Transverse colon (tissue), 4 donors: ENCODE results near the gene ANAPC2. TPM values are rescaled to one million over a fixed set of nuclear protein-coding genes. Genes with fewer than 3 reads are reported as not detected.
A peak's percentile ranks its signal among the peaks of the same experiment; 100 is the strongest.

Experiments used
- DNase-seq: peaks from one replicate; pipeline ENCODE4 v3.0.0-alpha.2; 2019
- H3K27ac ChIP-seq, 4 donors: fragments of 200-600 bp; sonication (generic); 2 replicates each; pipeline ENCODE4 v1.5.1; 2016 to 2018; ENCODE audit warnings: inconsistent platforms in 4 of 4
- H3K27me3 ChIP-seq: fragments of 200-600 bp; sonication (generic); 2 replicates; pipeline ENCODE4 v1.5.1; 2017; ENCODE audit warnings: inconsistent platforms
- H3K36me3 ChIP-seq, 4 donors: fragments of 200-600 bp; sonication (generic); 2 replicates each; pipeline ENCODE4 v1.5.1; 2017 to 2019; ENCODE audit warnings: inconsistent platforms in 4 of 4
- H3K4me1 ChIP-seq, 4 donors: fragments of 200-600 bp; sonication (generic); 2 replicates each; pipeline ENCODE4 v1.5.1; 2017 to 2020; ENCODE audit warnings: inconsistent platforms in 4 of 4
- H3K4me3 ChIP-seq, 4 donors: fragments of 200-600 bp; sonication (generic); 1 replicate in 1 of 4; 2 replicates in 3 of 4; pipeline versions ENCODE4 v1.5.1 to v1.6.1; 2017 to 2019; ENCODE audit warnings: inconsistent platforms in 4 of 4
- H3K9me3 ChIP-seq, 2 donors: fragments of 200-600 bp; sonication (generic); 2 replicates each; pipeline ENCODE4 v1.5.1; 2017 to 2019; ENCODE audit warnings: inconsistent platforms in 2 of 2
- CTCF ChIP-seq, 5 experiments: fragments of 200-600 bp in 3 of 5; fragments of 450-650 bp in 2 of 5; sonication (generic) in 3 of 5; IDR thresholded peaks; 1 replicate in 2 of 5; 2 replicates in 3 of 5; pipeline ENCODE4 v1.5.1; 2016 to 2017; ENCODE audit warnings: antibody characterized with exemption in 5 of 5, inconsistent platforms in 3 of 5, mild to moderate bottlenecking in 2 of 5, moderate library complexity in 1 of 5
- EP300 ChIP-seq: sonication (generic); formaldehyde crosslinking; IDR thresholded peaks from one replicate; pipeline ENCODE4 v1.6.1; 2017; ENCODE audit warnings: antibody characterized with exemption, low read depth
- POLR2A ChIP-seq: fragments of 450-650 bp; IDR thresholded peaks from one replicate; pipeline ENCODE4 v1.6.1; 2016; ENCODE audit warnings: antibody characterized with exemption, mild to moderate bottlenecking, moderate library complexity
- POLR2AphosphoS5 ChIP-seq, 3 donors: sonication (generic); formaldehyde crosslinking; IDR thresholded peaks; one replicate each; pipeline ENCODE4 v1.6.1; 2016; ENCODE audit warnings: antibody characterized with exemption in 3 of 3
- WGBS, 2 donors: methylation state at CpG; one replicate each; pipeline ENCODE4 v1.1.5; 2018; ENCODE audit warnings: low coverage in 1 of 2; 5-methylcytosine and 5-hydroxymethylcytosine counted together
- in situ Hi-C, 4 donors: fragments of 200-750 bp; cut with MboI; loops; one replicate each; pipeline versions ENCODE4 v1.15.0 to v1.15.1; 2017; ENCODE audit warnings: low sequenced_read_pairs in 3 of 4, low pct_ligation_motif_present in 1 of 4, low pct_unique_long_range_greater_than_20kb in 1 of 4
- intact Hi-C: fragments of 100-400 bp; cut with DNase I; formaldehyde crosslinking; loops from one replicate; pipeline ENCODE4 v1.15.1; 2023; ENCODE audit warnings: low total_unique reads
- total RNA-seq, 4 donors: library from RNA; depleted of rRNA; stranded (reverse); fragments of >200 nt; gene quantifications; one replicate each; pipeline ENCODE4 v1.1.0, GENCODE V29; 2016

ANAPC2 gene
- total RNA-seq, 4 donors from 2014 or later: 37.0 to 176 (median 70.3) TPM

GRCh38 chr9:137174722-137175293, 13.6 kb downstream of the ANAPC2 start:
- 30% methylated on average over 13 of the region's 34 CpGs; no CpG with 5 or more reads in 1 of the 2 donors for WGBS, 2 donors
- DNase-seq: no peak
- Histone ChIP-seq H3K27ac (peak overlapping the region in 1 of 4 donors; percentile 49), H3K4me1 (peaks cover 0 to 19% (median 8%) of the 10 kb centered on the region in 4 donors), H3K36me3 (peaks cover 0 to 5% (median 2%) of the 10 kb centered on the region in 4 donors), H3K9me3 (no peaks in the 10 kb centered on the region), H3K27me3 (peaks cover 51% of the 10 kb centered on the region), H3K4me3 (no peak overlapping the region)
- TF ChIP-seq CTCF (IDR thresholded peaks at IDR 0.05) (no peak), POLR2AphosphoS5 (IDR thresholded peaks at IDR 0.05) (no peak), EP300 (no peak), POLR2A (no peak)
- intact Hi-C loops (no loop called here), in situ Hi-C loops (no loop called here)

DNA sequence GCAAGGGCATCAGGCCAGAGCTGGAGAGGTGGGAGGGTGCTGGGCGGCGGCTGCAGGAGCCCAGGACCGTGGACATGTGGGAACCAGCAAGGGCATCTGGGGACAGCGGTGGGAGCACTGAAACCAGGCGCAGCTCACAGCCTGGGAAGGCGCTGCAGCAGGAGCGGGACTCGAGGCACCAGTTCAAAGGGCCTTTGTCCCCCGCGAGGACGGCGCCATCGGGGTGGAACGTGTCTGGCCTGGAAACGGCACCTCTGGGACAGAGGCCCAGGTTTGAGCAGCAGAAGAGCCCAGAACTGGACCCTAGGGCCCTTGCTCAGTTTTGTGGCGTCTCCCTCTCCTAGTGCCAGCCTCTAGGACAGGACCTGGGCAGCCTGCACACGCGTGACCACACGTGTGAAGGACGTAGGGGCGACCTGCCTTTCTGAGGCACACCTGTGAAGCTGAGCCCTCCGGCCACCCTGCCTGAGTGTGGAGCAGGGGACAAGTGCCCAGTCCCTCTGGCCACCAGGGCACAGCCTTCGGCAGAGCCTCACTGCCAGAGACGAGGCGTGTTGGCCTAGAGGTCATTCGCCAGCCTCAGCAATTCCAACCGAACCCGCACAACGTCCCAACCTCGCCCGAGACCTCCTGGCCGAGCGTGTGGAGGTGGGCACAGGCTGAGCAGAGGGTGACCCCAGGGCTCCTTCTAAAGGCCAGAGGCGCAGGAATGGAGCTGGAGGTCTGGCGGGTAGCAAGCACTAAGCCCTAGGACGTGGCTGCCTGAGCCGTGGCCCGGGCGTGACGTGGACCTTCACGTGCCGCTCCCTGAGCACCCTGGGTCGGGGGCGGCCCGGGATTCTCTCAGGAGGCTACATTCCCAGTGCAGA, 14.3 kb downstream of the ANAPC2 start:
- DNase-seq: no peak
- Histone ChIP-seq H3K4me1 (peaks cover 0 to 26% (median 15%) of the 10 kb centered on the region in 4 donors), H3K4me3 (no peak overlapping the region), H3K9me3 (no peaks in the 10 kb centered on the region), H3K27me3 (peaks cover 59% of the 10 kb centered on the region), H3K27ac (peak overlapping the region in 2 of 4 donors; percentile 23 to 49), H3K36me3 (peaks cover 0 to 5% (median 0%) of the 10 kb centered on the region in 4 donors)
- TF ChIP-seq CTCF (IDR thresholded peaks at IDR 0.05) (no peak), POLR2AphosphoS5 (IDR thresholded peaks at IDR 0.05) (no peak)
- 82% methylated on average over 41 of the region's 45 CpGs; no CpG with 5 or more reads in 1 of the 2 donors for WGBS, 2 donors
- in situ Hi-C loops (no loop called here), intact Hi-C loops (no loop called here)

- Histone ChIP-seq H3K4me3 (no peak overlapping the region), H3K36me3 (no peaks in the 10 kb centered on the region), H3K9me3 (no peaks in the 10 kb centered on the region), H3K27me3 (peaks cover 68% of the 10 kb centered on the region), H3K4me1 (peaks cover 5 to 35% (median 24%) of the 10 kb centered on the region in 4 donors), H3K27ac (peak overlapping the region; percentile 26 to 49 (median 40))
- DNase-seq: no peak
- in situ Hi-C loops (no loop called here), intact Hi-C loops (no loop called here)
- TF ChIP-seq POLR2AphosphoS5 (IDR thresholded peaks at IDR 0.05) (peak in 1 of 3 donors; percentile 18), EP300 (no peak)
- WGBS, 2 donors: 44% methylated on average over 12 of the region's 21 CpGs; no CpG with 5 or more reads in 1 of the 2 donors
Observed at GRCh38 chr9:137172901-137173795, 15.2 kb downstream of the ANAPC2 start.

DNA sequence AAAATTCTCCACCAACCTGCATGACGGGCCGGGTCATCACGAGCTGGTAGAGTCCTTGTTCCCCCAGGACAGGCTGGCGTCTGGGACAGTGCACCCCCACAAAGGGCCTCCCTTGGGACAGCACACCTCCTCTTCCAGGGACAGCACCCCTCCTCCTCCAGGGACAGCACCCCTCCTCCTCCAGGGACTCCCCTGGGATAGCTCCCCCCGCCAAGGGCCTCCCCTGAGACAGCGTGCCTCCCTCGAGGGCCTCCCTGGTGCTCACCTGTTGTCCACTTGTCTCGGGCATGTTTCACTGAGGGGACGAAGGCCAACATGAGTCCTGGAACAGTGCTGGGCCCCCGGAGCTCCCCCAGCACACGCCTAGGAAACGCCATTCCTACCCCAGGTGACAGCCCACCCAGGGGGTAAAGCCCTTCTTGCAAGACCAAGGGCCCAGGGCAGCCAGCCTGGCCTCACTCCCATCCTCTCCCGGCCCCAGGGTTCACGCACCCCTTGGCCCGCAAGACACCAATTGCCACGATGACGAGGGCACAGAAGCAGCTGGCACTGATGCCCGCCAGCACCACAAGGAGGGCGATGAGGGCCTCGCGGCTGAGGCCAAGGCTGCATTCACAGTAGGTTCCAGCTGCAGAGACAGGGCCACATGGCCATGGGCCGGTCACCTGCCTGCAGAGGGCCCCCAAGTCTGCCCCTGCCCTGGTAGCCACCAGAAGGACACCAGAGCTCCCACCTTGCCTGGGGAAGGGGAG, 17.0 kb downstream of the ANAPC2 start:
- Histone ChIP-seq H3K4me3 (no peak overlapping the region), H3K27ac (peak overlapping the region in 2 of 4 donors; percentile 3 to 49), H3K36me3 (no peaks in the 10 kb centered on the region), H3K27me3 (peaks cover 86% of the 10 kb centered on the region), H3K4me1 (peaks cover 10 to 41% (median 34%) of the 10 kb centered on the region in 4 donors), H3K9me3 (no peaks in the 10 kb centered on the region)
- TF ChIP-seq CTCF (IDR thresholded peaks at IDR 0.05) (no peak), POLR2AphosphoS5 (IDR thresholded peaks at IDR 0.05) (no peak), POLR2A (no peak), EP300 (no peak)
- 84% methylated on average over 21 of the region's 22 CpGs; no CpG with 5 or more reads in 1 of the 2 donors for WGBS, 2 donors
- in situ Hi-C loops (no loop called here), intact Hi-C loops (no loop called here)
- no peak for DNase-seq
